ENCODE measurements around the gene TMEM131L.
"Not testable (repeated sequence)": the region's sequence is repeated elsewhere in the genome, so short reads cannot be mapped to it uniquely, and the experiment has no call there.

TMEM131L gene

GRCh38 chr4:153635846-153636245 is 169.7 kb downstream of the TMEM131L start:
- DNase-seq, result no peak

- no peak for DNase-seq
Measured at GRCh38 chr4:153637201-153637600, 171.0 kb downstream of the TMEM131L start.

- DNase-seq, result no peak
Measured at GRCh38 chr4:153638011-153638410, 171.9 kb downstream of the TMEM131L start.

GRCh38 chr4:153638999-153639398 is 172.8 kb downstream of the TMEM131L start:
- no peak for DNase-seq

GRCh38 chr4:153639833-153640802 is 174.0 kb downstream of the TMEM131L start:
- no peak for DNase-seq

GRCh38 chr4:153641532-153641931 is 175.4 kb downstream of the TMEM131L start:
- no peak for DNase-seq

GRCh38 chr4:153643406-153644383 is 177.5 kb downstream of the TMEM131L start:
- DNase-seq, result peak in 1 of 2 donors; percentile 65

GRCh38 chr4:153645183-153645582 is 179.0 kb downstream of the TMEM131L start:
- DNase-seq, result no peak

- no peak for DNase-seq
Measured at GRCh38 chr4:153646261-153646660, 180.1 kb downstream of the TMEM131L start.

- no peak for DNase-seq
Measured at GRCh38 chr4:153646978-153647377, 180.8 kb downstream of the TMEM131L start.

GRCh38 chr4:153647975-153648374 is 181.8 kb downstream of the TMEM131L start:
- DNase-seq, result no peak

- no peak for DNase-seq
Measured at GRCh38 chr4:153649572-153649991, 183.4 kb downstream of the TMEM131L start.

- DNase-seq, result no peak
Measured at GRCh38 chr4:153651116-153651515, 185.0 kb downstream of the TMEM131L start.

GRCh38 chr4:153651587-153651986 is 185.4 kb downstream of the TMEM131L start:
- peak; percentile 44 to 80 for DNase-seq

GRCh38 chr4:153652051-153652784 is 186.1 kb downstream of the TMEM131L start:
- peak in 1 of 2 donors; percentile 69 for DNase-seq

GRCh38 chr4:153655002-153655541 is 188.9 kb downstream of the TMEM131L start:
- no peak for DNase-seq

GRCh38 chr4:153655928-153656327 is 189.8 kb downstream of the TMEM131L start:
- peak in 1 of 2 donors; percentile 56 for DNase-seq

- no peak for DNase-seq
Measured at GRCh38 chr4:153661215-153661822, 195.2 kb downstream of the TMEM131L start.

GRCh38 chr4:153661908-153662307 is 195.7 kb downstream of the TMEM131L start:
- no peak for DNase-seq

- no peak for DNase-seq
Measured at GRCh38 chr4:153663667-153664066, 197.5 kb downstream of the TMEM131L start.

- DNase-seq, result not testable (repeated sequence)
Measured at GRCh38 chr4:153666505-153666904, 200.3 kb downstream of the TMEM131L start.

GRCh38 chr4:153668647-153669046 is 202.5 kb downstream of the TMEM131L start:
- no peak for DNase-seq

Measured in CD4-positive, alpha-beta T cell treated with Interleukin-1 beta for 1 hour (primary cell).